NCI-H187 (cell line): ENCODE measurements around the gene TMEM229B.

Experiments
- DNase-seq, 2 experiments: peaks; one replicate each; lab custom pipeline; 2025; lab: John Stamatoyannopoulos, UW

TMEM229B gene

GRCh38 chr14:67515386-67516079 is 27.0 kb upstream of the TMEM229B start:
- DNase-seq = peak in 1 of 2 experiments; percentile 15

- DNase-seq = no peak
Measured at GRCh38 chr14:67514650-67515385, 26.3 kb upstream of the TMEM229B start.

DNA sequence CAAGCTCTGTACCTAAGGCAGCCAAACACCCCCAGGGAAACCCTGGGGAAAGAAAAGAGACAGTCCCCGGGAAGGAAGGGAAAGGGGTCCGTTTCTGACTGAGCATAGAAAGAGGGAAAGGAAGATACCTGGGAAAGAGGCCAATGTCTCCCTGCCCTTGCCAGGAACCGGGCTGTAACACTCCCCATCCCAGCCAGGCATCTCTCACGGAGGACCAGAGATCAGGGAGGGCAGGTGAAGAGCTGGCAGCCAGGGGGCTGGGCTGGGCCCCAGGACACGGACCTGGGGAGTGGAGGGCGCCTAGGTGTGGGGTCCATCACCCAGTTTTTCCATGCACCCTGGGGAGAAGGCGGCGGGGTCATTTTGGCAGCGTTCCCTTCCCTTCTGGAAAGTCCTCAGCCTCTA is 25.7 kb upstream of the TMEM229B start:
- DNase-seq = no peak

DNA sequence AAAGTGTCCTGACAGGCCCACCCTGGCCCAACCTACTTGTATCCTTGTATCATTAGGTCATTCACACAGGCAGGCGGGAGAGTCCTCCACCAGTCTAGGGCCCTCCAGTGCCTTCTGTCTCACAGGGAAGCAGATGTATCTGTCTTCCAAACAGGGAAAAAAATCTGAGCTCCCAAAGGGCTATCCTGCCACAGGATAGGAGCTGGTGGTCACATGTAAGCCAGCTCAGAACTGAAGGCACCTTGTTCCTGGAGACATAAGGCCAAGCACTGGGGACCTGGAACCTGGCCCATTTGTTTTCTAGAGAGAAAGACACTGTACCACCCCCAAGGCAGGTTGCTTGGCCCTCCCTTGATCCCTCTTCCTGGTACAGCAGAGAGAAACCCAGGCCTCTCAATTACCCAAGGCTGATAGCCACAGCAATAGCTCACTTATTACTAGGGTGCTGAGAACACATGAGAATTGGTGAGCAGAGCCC is 25.1 kb upstream of the TMEM229B start:
- no peak for DNase-seq

- DNase-seq = no peak
Measured at GRCh38 chr14:67512463-67513310, 24.2 kb upstream of the TMEM229B start.

GRCh38 chr14:67510836-67511235 is 22.3 kb upstream of the TMEM229B start:
- no peak for DNase-seq

DNA sequence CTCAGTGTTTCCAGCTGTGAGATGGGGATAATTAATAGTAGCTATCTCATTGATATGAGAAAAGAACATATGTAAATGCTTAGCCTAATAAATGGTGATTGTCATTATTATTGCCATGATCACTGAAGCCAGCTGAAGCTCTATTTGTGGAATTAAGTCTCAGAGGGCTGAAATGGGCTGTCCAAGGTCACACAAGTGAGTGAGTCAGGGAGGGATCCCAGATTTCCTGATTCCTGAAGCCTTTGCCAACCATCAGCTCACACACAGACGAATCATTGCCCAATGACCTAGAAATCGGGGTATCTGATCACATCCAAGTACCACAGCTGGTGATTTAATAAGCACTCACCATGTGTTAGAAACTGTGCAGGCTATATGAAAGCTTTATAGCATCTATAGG is 21.6 kb upstream of the TMEM229B start:
- DNase-seq = no peak

DNA sequence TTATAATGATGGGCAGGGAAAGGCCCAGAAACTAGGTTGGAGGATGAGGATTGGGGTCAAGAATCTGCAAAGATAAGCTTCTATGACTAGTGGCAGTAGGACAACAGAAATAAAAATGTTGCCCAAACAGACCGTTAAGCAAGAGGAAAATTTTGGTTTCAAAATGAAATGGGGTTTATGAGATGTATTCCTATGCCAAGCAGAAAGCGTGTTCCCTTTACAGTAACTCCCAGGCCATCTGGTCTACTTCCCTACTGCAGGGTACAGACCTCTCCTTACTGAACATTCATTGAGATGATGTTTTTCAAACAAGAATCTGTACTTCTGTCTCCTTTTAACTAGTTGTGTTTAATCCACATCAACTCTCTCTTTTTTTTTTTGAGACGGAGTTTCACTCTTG is 20.4 kb upstream of the TMEM229B start:
- no peak for DNase-seq

DNA sequence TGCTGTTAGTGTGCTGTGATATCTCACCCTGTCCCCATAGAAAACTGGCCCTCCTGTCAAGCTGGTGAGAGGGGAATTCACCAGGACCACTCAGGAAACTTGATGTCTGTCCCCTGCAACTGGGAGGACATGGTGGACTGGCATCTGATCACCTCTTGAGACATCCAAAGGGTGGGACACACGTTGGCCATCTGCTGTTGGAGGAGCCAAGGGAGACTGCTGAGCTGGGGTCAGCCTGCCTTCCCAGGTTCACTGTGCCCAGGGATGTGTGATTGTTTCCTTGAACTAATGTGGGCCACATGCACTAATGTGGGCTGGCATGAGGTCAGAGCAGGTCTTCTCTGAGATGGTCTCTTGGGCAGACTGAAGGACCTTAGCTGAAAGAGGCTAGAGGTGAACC is 16.7 kb upstream of the TMEM229B start:
- DNase-seq = no peak

GRCh38 chr14:67503331-67503730 is 14.8 kb upstream of the TMEM229B start:
- DNase-seq = no peak

- no peak for DNase-seq
Measured at GRCh38 chr14:67502867-67503266, 14.3 kb upstream of the TMEM229B start.

DNA sequence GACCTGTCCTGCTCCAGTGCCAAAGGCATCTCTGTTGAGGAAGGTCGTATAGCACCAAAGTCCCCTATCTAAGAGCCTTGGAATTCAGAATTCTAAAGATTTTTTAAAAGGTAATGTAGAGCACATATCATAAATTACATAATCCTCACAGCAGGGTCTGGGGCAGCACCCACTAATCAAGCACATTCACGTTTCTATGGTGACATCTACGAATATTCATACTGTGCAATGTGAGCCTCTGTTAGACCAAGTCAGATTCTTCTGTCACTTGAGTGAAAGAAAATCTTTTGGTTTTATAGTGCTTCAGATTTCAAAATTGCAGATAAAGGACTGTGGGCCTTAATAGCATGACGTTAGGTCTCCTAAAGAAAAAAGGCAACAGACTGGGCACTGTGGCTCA is 13.1 kb upstream of the TMEM229B start:
- no peak for DNase-seq

DNA sequence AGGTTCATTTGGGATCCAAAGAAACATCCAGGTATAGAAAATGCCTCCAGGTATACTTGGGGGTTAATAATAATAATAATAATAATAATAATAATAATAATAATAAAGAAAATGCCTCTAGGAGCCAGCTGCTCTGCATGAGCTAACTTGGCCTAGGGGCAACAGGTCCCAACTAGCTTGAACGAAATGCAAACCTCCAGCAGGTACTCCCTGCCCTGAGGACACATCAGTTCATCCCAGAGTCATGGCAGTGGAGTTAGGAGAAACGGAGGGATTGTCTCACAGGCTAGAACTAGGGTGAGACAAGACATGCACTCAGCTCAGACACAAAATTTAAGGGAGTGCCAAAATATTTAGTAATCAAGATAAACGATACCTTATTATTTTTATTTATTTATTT is 12.5 kb upstream of the TMEM229B start:
- DNase-seq = no peak

DNA sequence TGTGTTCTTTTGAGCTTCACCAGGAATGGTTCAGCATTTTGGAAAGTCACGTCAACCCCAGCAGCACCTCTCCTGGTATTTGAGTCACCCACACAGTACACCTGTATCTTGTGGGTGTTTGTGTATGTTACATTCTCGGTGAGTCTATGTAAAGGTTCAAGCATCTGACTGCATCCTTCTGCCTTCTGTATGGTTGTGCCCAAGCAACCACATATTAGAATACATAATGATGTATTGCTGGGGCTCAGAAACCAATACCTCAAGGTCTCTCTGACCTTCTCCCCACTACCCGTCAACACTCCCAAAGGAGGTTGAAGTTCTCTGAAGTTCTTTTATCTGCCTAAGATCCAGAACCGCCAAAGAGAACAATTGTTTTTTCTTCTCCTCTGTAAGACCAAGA is 9.2 kb upstream of the TMEM229B start:
- no peak for DNase-seq

- DNase-seq = no peak
Measured at GRCh38 chr14:67497216-67497615, 8.7 kb upstream of the TMEM229B start.

GRCh38 chr14:67495827-67496226 is 7.3 kb upstream of the TMEM229B start:
- DNase-seq = no peak

GRCh38 chr14:67493092-67493717 is 4.7 kb upstream of the TMEM229B start:
- no peak for DNase-seq

- DNase-seq = no peak
Measured at GRCh38 chr14:67492538-67492937, 4.0 kb upstream of the TMEM229B start.

DNA sequence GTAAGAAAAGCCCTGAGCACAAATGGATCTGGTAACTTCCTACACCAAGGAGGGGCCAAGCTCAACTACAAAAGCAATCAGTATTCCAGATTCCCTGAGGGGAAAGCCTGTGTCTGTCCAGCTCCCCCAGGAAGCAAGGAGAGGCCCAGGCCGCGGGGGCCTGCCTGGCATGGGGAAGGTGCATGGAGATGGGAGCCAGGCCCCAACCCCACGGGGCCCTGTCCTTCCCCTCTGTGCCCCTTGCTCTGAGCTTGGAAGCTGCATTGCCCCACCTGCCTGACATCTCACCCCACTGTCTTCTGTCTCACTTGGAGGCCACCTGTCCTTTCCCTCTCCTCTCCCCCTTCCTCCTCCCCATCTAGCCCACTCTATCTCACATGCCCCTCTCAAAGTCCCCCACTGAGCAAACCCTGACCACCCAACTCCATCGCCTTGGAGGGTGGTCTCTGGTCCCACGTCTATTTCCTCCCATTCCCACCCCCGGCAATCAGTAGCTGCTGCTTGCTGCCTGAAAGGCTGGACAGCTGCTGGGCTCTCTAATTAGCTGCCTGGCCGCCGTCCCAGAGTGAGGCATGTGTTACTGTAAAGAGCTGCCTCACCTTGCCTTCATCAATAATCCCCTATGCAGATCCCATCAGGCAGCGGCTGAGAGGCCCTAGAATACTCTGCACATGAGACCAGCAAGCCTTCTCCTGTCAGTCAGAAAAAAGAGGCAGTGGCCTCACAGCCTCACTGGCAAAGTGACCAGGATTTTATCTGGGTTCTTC is 3.4 kb upstream of the TMEM229B start:
- DNase-seq = no peak

- DNase-seq = no peak
Measured at GRCh38 chr14:67491285-67491684, 2.8 kb upstream of the TMEM229B start.

GRCh38 chr14:67490196-67490595 is 1.7 kb upstream of the TMEM229B start:
- no peak for DNase-seq
